Measurements from ENCODE around the gene CACNA1F.

GRCh38 chrX:49264460-49264859 lies 31.3 kb upstream of the CACNA1F start, which contains the start of gene FOXP3:
- no peak for TF ChIP-seq EZH2 (IDR thresholded peaks at IDR 0.05; ENCODE audit: low read length, unreplicated experiment)
- TF ChIP-seq, protein P1, sequence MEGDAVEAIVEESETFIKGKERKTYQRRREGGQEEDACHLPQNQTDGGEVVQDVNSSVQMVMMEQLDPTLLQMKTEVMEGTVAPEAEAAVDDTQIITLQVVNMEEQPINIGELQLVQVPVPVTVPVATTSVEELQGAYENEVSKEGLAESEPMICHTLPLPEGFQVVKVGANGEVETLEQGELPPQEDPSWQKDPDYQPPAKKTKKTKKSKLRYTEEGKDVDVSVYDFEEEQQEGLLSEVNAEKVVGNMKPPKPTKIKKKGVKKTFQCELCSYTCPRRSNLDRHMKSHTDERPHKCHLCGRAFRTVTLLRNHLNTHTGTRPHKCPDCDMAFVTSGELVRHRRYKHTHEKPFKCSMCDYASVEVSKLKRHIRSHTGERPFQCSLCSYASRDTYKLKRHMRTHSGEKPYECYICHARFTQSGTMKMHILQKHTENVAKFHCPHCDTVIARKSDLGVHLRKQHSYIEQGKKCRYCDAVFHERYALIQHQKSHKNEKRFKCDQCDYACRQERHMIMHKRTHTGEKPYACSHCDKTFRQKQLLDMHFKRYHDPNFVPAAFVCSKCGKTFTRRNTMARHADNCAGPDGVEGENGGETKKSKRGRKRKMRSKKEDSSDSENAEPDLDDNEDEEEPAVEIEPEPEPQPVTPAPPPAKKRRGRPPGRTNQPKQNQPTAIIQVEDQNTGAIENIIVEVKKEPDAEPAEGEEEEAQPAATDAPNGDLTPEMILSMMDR (conservative IDR thresholded peaks at IDR 0.05; ENCODE audit: low read depth, low read length) = no peak
- no peak for TF ChIP-seq EZH2phosphoT487 (IDR thresholded peaks at IDR 0.05; ENCODE audit: borderline replicate concordance, low read length)
